RKO (cell line): ENCODE data around the gene PAFAH1B2.
"Not testable (repeated sequence)": the region's sequence is repeated elsewhere in the genome, so short reads cannot be mapped to it uniquely, and the experiment has no call there.

ENCODE experiments used
- DNase-seq: peaks from one replicate; pipeline ENCODE4 v3.0.0-alpha.2; 2016; ENCODE audit warnings: low spot score

The PAFAH1B2 gene

GRCh38 chr11:117203069-117203407, 59.0 kb downstream of the PAFAH1B2 start:
- no peak for DNase-seq

GRCh38 chr11:117204283-117205080, 60.4 kb downstream of the PAFAH1B2 start:
- no peak for DNase-seq

- DNase-seq, result no peak
Observed at GRCh38 chr11:117205211-117205818, 61.2 kb downstream of the PAFAH1B2 start.

- DNase-seq, result not testable (repeated sequence)
Observed at GRCh38 chr11:117206111-117206510, 62.0 kb downstream of the PAFAH1B2 start.

GRCh38 chr11:117206859-117207258, 62.8 kb downstream of the PAFAH1B2 start:
- not testable (repeated sequence) for DNase-seq

- DNase-seq, result not testable (repeated sequence)
Observed at GRCh38 chr11:117207481-117207880, 63.4 kb downstream of the PAFAH1B2 start.

GRCh38 chr11:117208710-117209109, 64.6 kb downstream of the PAFAH1B2 start:
- not testable (repeated sequence) for DNase-seq

- not testable (repeated sequence) for DNase-seq
Observed at GRCh38 chr11:117209351-117210125, 65.5 kb downstream of the PAFAH1B2 start.

GRCh38 chr11:117210620-117211019, 66.5 kb downstream of the PAFAH1B2 start:
- no peak for DNase-seq

- no peak for DNase-seq
Observed at GRCh38 chr11:117212697-117213355, 68.7 kb downstream of the PAFAH1B2 start.

- DNase-seq, result no peak
Observed at GRCh38 chr11:117214404-117215110, 70.5 kb downstream of the PAFAH1B2 start.

- DNase-seq, result no peak
Observed at GRCh38 chr11:117217141-117218084, 73.3 kb downstream of the PAFAH1B2 start.

GRCh38 chr11:117218133-117218915, 74.2 kb downstream of the PAFAH1B2 start:
- DNase-seq, result no peak

- no peak for DNase-seq
Observed at GRCh38 chr11:117219001-117219400, 74.9 kb downstream of the PAFAH1B2 start.

- no peak for DNase-seq
Observed at GRCh38 chr11:117219455-117219854, 75.4 kb downstream of the PAFAH1B2 start.

GRCh38 chr11:117219995-117220394, 75.9 kb downstream of the PAFAH1B2 start:
- no peak for DNase-seq

GRCh38 chr11:117220568-117220967, 76.5 kb downstream of the PAFAH1B2 start:
- no peak for DNase-seq

GRCh38 chr11:117220999-117221774, 77.1 kb downstream of the PAFAH1B2 start:
- no peak for DNase-seq
